ENCODE results near the gene C1QTNF8. TPM values are rescaled to one million over a fixed set of nuclear protein-coding genes. Genes with fewer than 3 reads are reported as not detected.

The C1QTNF8 gene
- total and polyA plus RNA-seq, 2 of the 13 experiments (the other 11 are each of a cell fraction or from before 2014, with no cell fraction given), result 0.09 TPM; not detected in 1

- no peak for TF ChIP-seq ZBTB2 (CRISPR knock-in tag; IDR thresholded peaks at IDR 0.05; ENCODE audit: low read depth)
- TF ChIP-seq ZNF510 (CRISPR knock-in tag; IDR thresholded peaks at IDR 0.05; ENCODE audit: low read depth), result no peak
- TF ChIP-seq SALL2 (CRISPR knock-in tag; IDR thresholded peaks at IDR 0.05), result no peak
- no peak for TF ChIP-seq FUBP1 (CRISPR knock-in tag; IDR thresholded peaks at IDR 0.05; ENCODE audit: borderline replicate concordance)
- 0 out of 2 replicates have a peak, but pooled peaks have one; percentile 35 for TF ChIP-seq FOXK1 (CRISPR knock-in tag; IDR thresholded peaks at IDR 0.05; ENCODE audit: borderline replicate concordance, low read depth)
- TF ChIP-seq ARNTL (CRISPR knock-in tag; IDR thresholded peaks at IDR 0.05), result peak; percentile 92
- peak; percentile 60 for TF ChIP-seq ARID5B (CRISPR knock-in tag; IDR thresholded peaks at IDR 0.05)
- no peak for TF ChIP-seq ZBTB37 (CRISPR knock-in tag; IDR thresholded peaks at IDR 0.05)
- no peak for TF ChIP-seq IRX3 (CRISPR knock-in tag; IDR thresholded peaks at IDR 0.05; ENCODE audit: borderline replicate concordance, low read depth)
- peak; percentile 50 for TF ChIP-seq RXRA (CRISPR knock-in tag; IDR thresholded peaks at IDR 0.05)
- no peak for TF ChIP-seq DBP (CRISPR knock-in tag; IDR thresholded peaks at IDR 0.05; ENCODE audit: not compliant biosample characterization)
- no peak for TF ChIP-seq SNAI1 (CRISPR knock-in tag; IDR thresholded peaks at IDR 0.05; ENCODE audit: borderline replicate concordance)
- no peak for TF ChIP-seq ARNT (IDR thresholded peaks at IDR 0.05)
- TF ChIP-seq GABPA (IDR thresholded peaks at IDR 0.05; ENCODE audit: low read depth, low read length), result no peak
- TF ChIP-seq GABPA (CRISPR knock-in tag; IDR thresholded peaks at IDR 0.05; ENCODE audit: low read depth), result peak; percentile 69
- TF ChIP-seq ZNF768 (CRISPR knock-in tag; IDR thresholded peaks at IDR 0.05), result no peak
- no peak for TF ChIP-seq MYNN (CRISPR knock-in tag; IDR thresholded peaks at IDR 0.05; ENCODE audit: low read depth)
- TF ChIP-seq MLX (CRISPR knock-in tag; IDR thresholded peaks at IDR 0.05), result peak; percentile 75
These were observed 5.1 kb downstream of the C1QTNF8 start (continued) for GRCh38 chr16:1090620-1091587.
